HL-60/S4 treated with retinoic acid at 250 ng/mL for 4 days and 3 days (cell line): ENCODE measurements around the gene MAP3K1.
"Not testable (repeated sequence)": the region's sequence is repeated elsewhere in the genome, so short reads cannot be mapped to it uniquely, and the experiment has no call there.

Experiments used
- in situ Hi-C: fragments of 300-500 bp; cut with MboI; formaldehyde crosslinking; loops from 2 replicates; pipeline ENCODE4 v1.7.0; 2022; ENCODE audit warnings: low sequenced_read_pairs

The MAP3K1 gene

DNA sequence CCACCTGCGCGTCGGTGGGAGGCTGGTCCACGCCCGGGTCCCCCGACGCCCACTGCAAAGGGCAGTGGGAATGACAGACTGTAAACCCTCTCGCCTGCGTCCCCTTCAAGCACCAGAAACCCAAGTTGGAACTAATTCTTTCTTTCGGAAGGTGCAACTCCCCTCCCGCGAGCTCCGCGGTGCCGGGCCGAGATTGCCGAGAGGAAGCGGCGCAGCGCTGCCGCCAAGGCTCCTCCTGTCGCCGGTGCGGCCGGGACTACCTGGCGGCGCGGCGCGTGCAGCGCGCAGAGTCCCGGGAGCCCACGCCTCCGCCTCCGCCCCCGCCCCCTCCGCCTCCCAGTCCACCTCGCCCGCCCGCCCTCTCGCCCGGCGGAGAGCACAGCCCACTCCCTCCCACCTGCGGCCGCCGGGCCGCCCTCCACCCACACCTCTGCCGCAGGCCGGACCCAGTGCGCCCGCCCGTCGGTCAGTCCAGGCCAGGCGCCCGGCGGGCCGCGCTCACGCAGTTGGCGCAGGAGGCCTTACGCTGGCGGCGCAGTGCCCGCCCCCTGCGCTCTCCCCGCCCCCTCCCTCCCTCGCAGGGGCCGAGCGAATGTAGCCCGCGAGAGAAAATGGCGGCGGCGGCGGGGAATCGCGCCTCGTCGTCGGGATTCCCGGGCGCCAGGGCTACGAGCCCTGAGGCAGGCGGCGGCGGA, at the start of gene MAP3K1:
MAP3K1 (plus strand) TSS at position 587 of the 695 bp plus-strand sequence; CDS start at position 612, 25 bp downstream.
- in situ Hi-C loops: no loop called here

DNA sequence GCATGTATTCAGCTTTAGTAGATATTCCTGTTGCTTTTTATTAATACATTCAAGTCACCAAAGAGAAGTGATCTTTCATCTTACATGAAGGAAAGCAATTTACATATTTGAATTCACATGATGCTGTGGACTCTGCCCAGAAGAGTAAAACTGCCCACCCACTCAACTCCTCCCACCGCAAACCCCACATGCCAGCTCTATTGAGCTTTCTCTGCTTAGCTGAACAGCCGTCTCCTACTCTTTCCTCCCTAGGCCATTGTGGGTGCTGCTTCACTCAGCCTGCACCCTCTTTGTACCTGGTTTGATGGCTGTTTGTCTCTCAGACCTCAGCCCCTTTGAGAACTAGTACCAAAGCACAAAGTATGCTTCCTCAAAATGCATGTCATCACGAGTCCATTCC, 48.4 kb upstream of the MAP3K1 start:
- in situ Hi-C loops: no loop called here

DNA sequence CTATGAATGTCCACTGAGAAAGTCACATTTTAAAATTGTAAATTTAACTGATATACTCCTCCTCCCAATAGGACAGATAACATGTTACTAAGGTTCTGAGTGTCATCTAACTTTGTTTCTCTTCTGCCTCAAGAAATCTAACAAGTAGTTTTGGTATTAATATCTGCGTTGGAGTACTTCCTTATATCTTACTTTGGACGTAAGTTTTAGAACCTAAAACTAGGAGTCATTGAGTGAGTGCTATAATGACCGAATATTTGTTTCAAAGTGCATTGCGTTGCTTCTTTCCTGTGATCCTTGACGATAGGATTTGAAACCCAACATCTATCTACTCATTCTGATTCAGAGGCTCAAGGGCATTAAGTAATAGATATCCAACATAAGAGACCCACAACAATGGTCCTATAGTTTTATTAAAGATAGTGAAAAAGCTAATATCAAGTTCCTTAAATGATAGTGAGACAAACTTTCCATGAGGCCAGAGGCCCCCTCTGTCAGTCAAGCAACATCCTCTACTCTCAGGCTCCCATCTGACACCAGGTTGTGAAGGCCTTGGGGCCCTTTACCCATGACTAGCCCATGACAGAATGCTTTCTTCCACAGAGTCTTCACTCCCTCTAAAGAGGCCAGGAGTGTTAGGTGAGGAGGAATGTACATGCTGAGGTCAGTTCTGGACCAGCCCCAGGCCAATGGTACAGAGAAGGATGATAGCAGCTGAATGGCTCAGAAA, 45.3 kb upstream of the MAP3K1 start:
- in situ Hi-C loops: no loop called here

DNA sequence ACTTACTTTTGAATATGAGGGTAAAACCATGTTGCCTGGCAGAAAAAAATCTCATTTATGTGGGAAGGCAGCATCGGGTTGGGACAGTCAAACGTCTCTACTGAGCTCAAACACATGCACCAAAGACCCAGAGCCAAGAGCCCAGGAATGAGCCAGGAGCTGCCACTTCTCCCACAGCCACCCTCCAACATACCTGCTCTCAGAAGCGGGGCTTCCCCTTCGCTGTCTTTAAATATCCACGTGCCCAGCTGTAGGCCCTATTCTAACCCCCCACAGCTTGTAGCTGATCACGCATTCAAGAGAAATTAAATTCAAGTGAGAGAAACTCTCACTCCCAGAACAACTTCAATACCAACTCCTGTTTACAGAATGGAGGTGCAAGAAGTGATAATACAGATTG, 42.6 kb upstream of the MAP3K1 start:
- in situ Hi-C loops: no loop called here

DNA sequence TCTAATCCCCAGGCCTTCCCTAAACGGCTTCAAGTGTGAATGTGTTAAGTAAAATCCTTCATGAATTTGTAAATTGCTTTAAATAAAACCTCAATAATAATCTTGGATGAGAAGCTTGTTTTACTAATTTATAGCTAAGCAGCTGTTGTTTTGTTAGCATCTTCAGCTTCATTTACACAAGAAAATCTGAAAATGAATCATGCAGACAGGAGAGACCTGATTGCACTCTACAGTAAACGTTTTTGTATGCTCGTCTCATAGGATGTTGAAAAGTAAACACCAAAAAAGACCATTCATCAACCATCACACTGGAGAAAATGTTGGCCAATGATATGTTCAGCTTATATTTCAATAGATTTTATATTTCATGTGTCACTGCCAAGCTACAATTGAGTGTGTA, 40.4 kb upstream of the MAP3K1 start:
- in situ Hi-C loops: no loop called here

DNA sequence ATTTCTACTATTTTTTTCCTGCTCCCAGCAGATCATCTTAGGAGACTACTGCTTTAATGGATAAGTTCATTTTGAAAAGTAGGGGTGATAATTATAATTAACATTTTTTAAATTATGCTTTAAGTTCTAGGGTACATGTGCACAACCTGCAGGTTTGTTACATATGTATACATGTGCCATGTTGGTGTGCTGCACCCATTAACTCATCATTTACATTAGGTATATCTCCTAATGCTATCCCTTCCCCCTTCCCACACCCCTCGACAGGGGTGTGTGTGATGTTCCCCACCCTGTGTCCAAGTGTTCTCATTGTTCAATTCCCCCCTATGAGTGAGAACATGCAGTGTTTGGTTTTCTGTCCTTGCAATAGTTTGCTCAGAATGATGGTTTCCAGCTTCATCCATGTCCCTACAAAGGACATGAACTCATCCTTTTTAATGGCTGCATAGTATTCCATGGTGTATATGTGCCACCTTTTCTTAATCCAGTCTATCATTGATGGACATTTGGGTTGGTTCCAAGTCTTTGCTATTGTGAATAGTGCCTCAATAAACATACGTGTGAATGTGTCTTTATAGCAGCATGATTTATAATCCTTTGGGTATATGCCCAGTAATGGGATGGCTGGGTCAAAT, 39.0 kb upstream of the MAP3K1 start:
- in situ Hi-C loops: not testable (repeated sequence)

DNA sequence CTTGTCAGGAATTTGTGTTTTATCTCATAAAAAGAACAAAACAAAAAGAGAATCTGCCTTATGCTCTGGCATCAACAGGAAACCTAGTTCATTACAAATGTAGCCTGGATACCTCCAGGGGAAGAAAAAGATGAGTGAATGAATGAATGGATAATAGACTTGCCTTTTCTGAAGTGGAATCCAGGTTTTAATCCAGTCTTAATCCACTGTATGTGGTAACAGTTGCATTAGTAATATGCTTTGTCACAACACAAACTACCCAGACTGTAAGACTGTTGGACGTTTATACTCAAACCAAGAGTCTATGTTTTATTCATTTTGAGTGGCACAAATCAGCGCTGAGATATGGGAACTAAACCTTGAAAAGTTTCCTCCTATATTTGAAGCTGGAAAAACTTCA, 32.1 kb upstream of the MAP3K1 start:
- in situ Hi-C loops: no loop called here

DNA sequence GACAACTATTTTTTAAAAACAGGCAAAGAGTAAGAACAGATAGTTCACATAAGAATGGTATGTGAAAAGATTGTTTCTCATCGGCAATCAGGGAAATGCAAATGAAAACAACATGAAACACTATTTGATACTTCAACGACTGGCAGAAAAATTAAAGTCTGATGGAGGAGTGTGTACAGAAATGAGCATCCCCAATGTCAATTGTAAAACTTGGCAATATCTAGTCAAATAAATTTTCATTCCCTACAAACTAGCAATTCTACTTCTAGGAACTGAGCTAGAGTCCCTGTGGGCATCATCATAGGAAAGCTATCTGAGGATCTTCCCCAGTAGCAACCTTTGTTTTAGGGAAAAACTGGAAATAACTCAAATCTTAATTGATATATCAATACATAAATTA, 29.0 kb upstream of the MAP3K1 start:
- in situ Hi-C loops: no loop called here

DNA sequence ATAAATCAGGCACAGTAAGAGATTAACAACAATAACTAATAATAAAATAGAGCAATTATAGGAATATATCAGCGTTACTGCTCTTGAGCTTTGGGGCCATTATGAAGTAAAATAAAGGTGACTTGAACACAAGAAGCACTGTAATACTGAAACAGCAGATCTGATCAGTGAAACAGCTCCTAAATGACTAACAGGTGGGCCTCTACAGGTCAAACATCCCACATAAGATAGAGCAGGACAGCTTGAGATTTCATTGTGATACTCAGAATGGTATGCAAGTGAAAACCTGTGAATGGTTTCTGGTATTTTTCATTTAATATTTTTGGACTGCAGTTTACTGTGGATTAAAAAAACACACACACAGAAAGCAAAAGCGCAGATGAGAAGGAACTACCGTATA, 24.0 kb upstream of the MAP3K1 start:
- in situ Hi-C loops: no loop called here

DNA sequence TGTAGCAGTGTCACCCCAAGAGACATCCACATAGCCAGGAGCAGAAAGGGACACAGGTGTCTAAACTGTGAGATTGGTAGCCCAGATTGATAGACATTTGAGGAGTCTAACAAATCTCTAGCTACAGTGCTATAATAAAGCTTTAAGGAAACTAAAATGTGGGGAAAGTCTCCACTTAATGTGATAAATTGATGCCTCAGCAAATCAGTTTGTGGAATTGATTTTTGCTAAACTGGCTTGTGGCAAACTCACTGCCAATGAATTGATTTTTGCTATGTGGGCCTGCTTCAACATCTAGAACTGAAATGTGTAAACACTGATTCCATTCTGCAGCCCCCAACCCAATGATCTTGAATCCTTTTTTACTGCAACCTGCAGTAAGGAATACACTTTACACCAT, 16.8 kb upstream of the MAP3K1 start:
- in situ Hi-C loops: no loop called here

DNA sequence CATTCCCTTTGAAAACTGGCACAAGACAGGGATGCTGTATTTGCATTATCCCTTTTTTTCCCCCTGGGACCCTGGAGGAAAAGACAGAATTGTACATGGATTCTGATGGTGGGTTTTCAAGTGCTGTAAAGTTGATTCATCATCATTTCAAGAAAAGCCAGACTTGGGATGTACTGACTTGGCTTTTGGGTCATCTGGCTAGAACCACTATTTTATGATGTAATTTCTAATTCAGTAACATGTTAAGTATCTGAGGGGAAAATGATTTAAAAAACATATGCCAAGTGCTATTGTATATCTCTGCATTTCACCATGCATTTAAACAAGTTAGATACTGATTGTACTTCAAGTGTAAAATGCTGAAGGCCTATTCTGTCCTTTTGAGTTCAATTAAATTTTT, 15.2 kb upstream of the MAP3K1 start:
- in situ Hi-C loops: no loop called here

DNA sequence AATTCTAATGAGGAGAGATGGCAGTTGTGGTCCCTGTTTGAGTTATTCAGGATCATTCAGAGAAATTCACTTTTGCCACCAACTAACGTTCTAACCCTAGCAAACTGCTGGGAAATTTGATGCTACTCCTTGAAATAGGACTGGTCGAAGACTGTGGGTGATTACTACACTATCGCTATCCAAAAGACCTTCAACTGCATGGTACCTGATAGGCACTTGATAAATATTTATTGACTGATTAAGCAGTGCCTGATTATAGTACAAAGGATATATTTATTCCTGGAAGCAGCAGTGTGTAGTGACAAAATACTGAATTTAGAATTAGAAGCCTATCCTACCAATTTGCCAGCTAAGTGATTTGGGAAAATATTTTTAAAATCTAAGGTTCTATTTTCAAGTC, 14.1 kb upstream of the MAP3K1 start:
- in situ Hi-C loops: no loop called here

DNA sequence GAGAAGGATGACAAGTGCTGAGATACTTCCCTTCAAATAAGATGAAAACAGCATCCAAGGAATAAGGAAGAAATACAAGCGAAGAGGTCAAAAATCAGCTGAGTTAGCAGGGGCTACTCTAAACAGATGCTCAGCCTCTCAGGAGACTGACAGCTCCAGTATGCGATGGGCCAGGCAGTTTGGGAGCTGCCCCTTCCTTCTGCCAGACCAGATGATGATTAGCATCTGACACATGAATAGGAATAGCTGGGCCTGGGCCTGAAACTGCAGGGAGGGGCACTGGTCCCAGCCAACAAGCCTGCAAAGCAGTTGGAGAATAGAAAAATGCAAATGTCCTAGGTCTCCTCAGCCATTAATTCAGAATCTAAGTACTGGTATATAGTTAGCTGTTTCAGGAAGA, 13.1 kb upstream of the MAP3K1 start:
- in situ Hi-C loops: no loop called here

DNA sequence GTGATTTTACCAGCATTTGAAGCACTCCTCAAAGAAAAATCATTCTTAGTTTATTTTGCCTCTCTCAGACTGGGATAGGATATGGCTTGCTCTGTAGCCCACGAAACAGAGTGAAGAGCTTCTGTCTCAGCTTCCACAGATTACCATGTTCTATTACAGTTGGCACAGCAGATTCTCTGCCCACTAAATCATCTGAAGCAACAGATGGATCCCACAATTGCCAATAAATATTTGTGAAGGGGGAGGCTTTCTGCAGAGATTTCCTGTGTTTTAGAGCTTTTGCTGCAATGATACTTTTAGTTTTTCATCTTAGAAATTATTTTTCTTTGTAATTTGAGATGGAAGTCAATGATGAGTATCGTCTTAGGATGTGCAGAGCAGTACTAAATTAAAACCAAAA, 12.3 kb upstream of the MAP3K1 start:
- in situ Hi-C loops: no loop called here

DNA sequence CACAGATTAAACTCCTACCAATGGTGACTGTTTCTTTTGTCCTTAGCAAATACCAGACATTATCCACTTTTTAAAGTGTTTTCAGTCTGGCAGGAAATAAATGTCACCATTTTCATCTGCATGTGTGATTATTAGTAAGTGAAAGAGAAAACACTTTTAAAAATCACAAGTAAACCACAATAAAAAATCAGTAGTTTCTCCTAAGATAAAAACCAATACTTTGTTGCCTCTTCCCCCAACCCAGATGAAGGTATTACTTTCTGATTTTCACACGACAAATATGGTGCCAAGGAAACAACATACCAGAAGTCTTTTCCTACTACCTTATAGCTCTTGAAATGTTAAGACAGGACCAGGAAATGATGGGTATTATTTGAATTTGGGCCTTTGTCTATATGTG, 11.5 kb upstream of the MAP3K1 start:
- in situ Hi-C loops: no loop called here

DNA sequence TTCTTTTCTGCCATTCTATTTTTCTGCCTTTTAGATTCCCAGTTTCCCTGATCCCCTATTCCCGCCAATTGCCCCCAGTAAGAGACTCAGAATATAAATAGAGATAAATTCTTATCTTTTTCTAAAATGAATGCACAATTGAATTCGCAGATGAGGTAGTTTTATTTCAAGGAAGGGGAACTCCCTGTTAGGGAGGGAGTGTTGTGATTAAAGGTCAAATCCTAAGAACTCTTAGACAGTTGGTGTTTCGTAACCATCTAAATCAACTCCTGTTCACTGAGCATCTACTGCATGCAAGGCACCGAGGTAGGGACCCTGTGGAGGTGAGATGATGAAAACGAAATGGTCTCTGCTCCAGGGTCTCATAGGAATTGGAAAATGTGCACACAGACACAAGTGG, 7.7 kb upstream of the MAP3K1 start:
- in situ Hi-C loops: no loop called here

DNA sequence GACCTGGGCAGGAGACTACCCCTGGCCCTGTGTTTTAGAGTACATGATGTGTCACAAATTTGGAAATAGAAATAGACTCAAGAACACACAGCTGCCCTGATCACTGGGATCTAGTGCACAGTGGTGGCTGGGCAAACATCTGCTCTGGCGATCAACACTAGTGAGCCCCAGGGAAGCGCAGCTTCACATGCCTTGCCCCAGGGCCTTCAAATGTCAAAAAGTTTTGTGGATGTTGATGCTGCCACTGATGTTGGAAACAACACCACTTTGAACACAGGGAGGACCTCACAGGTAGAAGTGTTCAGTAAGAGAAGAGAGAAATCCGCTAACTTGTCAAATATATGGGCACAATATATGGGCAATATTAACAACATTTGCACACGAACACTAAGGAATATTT, 7.1 kb upstream of the MAP3K1 start:
- in situ Hi-C loops: no loop called here

DNA sequence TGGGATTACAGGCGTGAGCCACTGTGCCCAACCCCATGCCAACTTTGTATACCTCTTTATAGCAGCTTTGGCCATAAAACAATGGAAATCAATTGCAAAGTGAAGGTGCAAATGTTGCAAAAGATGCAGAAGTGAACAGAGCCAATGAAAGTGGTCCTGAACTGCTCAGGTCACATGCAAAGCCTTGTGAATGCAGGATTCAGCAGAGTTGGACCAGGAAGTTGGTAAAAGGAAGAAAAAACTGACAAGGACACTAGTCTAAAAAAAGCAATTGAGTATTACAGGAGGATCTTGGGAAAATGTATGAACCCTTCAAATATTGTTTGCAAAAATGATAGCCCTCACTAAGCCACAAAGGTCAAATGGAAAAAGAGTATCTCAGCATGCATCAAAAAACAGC, 4.5 kb upstream of the MAP3K1 start:
- in situ Hi-C loops: no loop called here

DNA sequence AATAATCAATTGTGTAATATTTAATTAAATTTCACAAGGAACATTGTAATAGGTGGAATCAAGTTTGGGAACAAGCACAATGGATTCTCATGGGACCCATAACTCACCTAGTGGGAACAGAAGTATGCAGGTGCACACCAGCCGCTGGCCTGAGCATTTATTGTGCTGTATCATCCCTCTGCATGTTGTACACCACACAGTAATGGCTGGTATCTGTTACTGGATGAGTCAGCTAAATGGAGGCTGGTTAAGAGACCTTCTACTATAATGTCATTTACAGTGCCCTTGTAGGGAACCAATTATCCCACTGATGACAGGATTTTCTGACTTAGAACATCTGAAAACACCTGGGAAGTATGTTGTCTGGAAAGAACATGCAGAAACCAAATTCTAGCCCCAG, 3.2 kb upstream of the MAP3K1 start:
- in situ Hi-C loops: no loop called here

DNA sequence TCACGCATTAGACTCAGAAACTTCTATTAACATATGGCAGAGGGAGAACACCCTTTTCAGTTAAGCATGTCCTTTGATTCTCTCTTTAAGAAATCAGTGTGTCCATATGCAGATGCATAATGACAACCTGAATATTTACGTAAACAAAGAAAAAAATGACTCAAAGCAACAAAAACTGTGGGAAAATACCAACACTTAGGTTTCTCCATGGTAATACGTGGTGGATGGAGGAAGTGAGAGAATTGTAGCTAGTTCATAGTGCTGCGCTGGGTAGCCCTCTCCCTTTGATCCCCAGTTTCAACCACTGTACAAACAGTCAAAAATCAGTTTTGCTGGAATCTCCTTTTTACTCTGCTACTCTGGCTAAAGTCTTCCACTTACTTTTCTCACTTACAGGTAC, 2.0 kb upstream of the MAP3K1 start:
- in situ Hi-C loops: no loop called here

DNA sequence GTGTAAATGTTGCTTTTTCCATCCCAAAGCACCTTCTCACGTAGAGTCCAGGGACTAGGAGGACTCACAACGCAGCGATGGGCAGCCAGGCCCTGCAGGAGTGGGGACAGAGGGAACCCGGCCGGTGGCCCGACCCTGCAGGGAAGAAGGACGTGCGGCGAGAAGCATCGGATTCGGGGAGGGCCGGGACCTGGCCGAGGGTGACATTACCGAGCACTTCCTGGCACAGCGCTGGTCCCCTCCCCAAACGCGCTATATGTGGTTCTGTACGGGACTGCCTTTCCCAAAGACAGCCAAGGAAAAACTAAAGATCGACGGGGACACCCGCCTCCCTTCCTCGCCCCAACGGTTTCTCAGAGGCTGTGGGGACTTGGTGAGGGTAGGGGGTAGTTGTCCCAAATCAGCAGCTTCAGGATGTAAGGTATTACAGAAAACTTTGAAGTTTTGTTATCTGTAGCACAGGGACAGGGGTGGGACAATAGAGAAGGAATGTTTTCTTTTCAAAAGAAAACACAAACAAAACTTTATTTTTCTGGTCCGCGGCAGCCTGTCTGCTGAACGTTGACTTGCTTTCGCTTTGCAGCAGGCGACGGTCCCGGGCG, 887 bp upstream of the MAP3K1 start:
- in situ Hi-C loops: no loop called here
